Fibroblast of skin of right biceps (primary cell): Measurements from ENCODE around the gene EFCAB12.
"Not testable (repeated sequence)": the region's sequence is repeated elsewhere in the genome, so short reads cannot be mapped to it uniquely, and the experiment has no call there.

ENCODE experiments used
- DNase-seq: peaks from one replicate; pipeline ENCODE4 v3.0.0-alpha.2; 2013

Gene EFCAB12

GRCh38 chr3:129418041-129418973, 10.1 kb downstream of the EFCAB12 start:
- no peak for DNase-seq

DNA sequence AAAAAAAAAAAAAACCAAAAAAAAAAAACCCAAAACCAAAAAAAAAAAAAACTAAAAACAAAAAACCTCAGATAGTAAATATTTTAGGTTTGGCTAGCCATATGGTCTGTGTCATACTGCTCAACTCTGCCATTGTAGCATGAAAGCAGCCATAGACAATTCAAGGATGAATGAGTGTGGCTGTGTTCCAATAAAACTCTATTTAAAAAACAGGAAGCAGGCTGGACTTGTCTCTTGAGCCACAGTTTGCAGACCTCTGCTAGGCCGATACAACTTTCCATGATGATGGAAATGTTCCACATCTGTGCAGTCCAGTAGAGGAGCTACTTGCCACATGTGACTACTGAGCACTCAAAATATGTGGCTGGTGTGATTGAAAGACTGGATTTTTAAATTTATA, 11.1 kb downstream of the EFCAB12 start:
- DNase-seq: no peak

DNA sequence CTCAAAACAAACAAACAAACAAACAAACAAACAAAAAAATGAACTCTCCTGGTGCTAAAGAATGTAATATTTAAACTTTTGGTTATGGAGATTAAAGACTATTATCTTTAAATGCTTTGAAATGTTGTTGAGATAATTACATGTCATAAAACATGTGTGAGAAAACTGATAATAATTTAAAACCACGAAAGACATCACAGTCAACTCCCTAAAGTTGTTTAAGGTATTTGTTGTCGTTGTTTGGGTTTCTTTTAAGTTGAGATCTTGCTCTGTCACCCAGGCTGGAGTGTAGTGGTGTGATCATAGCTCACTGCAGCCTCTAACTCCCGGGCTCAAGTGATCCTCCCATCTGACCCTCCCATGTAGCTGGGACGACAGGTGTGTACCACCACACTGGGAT, 12.0 kb downstream of the EFCAB12 start:
- no peak for DNase-seq

DNA sequence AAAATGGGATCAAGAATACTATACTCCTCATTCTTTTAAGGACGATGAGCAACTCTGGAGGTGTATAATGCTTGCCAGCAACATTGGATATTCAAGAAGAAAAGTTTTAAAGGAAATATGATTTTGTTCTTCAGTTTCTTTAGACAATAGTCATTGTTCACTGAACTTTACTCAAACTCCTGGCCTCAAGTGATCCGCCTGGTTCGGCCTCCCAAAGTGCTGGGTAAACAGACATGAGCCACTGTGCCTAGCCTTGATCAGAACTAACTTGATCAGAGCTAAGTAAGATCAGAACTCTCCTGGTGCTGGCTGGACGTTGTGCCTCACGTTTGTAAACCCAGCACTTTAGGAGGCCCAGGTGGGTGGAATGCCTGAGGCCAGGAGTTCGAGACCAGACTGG, 12.6 kb downstream of the EFCAB12 start:
- no peak for DNase-seq

GRCh38 chr3:129415378-129415777, 13.1 kb downstream of the EFCAB12 start:
- no peak for DNase-seq

GRCh38 chr3:129413687-129414506, 14.5 kb downstream of the EFCAB12 start:
- peak; percentile 67 for DNase-seq

DNA sequence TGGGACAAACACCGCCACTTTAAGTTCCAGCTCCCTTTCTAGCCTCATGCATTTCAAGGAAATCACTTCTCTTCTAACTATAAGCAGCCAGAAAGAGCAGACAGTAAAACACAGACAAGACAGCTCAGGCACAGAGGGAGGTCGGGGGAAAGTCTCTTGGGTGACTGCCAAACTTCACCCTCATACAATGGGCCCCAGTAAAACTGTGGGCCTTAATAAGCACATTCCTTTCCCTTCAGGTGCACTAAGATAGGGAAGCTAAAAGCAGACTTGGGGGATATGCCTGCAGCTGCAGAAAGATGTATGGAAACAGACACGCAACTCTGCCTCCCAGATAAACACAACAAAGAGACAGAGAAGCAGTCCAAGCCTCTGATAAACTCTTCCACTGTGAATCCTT, 15.2 kb downstream of the EFCAB12 start:
- DNase-seq: not testable (repeated sequence)

- DNase-seq: no peak
Observed at GRCh38 chr3:129412542-129413198, 15.8 kb downstream of the EFCAB12 start.

DNA sequence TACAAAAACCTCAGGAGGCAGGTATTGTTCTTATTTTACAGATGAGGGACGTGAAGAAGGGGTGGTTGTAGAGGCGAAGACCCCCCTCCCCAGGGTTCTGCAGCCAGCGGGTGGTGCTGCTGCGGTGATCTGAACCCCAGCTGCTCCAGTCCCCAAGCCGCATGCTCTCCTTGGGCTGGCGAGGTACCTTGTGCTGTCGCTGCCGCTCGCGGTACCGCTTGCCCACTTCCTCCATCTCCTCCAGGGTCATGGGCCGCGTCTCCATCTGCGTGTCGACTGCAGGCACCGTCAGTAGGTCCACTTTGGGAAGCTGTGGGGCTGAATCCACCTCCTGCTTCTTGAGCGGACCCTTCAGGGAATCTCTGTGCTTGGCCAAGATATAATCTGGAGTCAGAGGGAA, 17.5 kb downstream of the EFCAB12 start:
- DNase-seq: no peak

GRCh38 chr3:129409541-129409940, 18.9 kb downstream of the EFCAB12 start:
- no peak for DNase-seq

GRCh38 chr3:129404610-129405009, 23.8 kb downstream of the EFCAB12 start:
- DNase-seq: no peak

DNA sequence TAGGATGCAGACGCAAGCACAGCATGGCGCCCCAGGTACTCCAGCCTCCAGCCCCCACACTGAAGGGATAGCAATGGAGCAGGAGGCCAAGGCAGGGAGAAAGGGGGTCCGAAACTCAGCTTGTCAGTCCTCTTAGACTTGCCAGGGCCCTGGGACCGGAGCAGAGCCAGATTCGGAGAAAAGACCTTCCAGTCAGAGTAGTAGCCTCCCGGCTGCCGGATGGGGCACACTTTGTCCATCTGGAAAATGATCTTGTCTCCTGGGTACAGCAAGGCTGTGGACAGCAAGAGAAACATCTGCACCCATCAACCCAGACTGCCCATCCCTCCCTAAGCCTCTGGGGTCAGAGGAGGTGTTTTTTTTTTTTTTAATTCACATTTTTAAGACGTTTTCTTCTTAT, 24.3 kb downstream of the EFCAB12 start:
- DNase-seq: no peak

- no peak for DNase-seq
Observed at GRCh38 chr3:129403450-129403849, 25.0 kb downstream of the EFCAB12 start.

- DNase-seq: no peak
Observed at GRCh38 chr3:129402616-129403015, 25.8 kb downstream of the EFCAB12 start.

DNA sequence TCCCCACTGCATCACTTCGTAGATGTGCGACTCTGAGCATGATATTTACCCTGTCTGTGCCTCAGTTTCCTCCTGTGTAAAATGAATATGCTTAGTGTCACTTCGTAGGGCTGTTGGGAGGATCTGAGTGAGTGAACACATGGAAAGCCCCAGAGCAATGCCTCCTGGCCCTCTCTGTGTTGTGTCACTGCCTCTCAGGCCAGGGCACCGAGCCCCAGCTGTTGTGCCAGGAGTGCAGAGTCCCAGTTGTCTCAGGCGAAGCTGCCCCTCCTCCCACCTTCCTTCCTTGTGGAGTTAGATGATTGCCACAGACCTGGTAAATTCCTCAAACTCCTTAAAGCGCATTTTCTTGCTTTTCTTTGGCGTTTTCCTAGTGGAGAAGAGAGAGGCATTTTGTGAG, 26.2 kb downstream of the EFCAB12 start:
- DNase-seq: no peak

DNA sequence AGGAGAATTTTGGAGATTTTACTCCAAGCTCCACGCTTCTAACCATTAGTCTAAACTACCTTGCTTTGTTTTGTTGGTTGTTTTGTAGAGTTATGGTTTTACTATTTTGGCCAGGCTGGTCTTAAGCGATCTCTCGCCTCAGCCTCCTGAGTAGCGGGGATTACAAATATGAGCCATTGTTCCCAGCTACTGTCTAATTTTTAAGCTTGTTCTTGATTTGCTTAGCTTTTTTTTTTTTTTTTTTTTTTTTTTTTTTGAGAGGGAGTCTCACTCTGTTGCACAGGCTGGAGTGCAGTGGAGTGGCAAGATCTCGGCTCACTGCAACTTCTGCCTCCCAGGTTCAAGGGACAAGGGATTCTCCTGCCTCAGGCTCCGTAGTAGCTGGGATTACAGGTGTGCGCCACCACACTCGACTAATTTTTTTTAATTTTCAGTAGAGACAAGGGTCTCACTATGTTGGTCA, 28.5 kb downstream of the EFCAB12 start:
- peak; percentile 34 for DNase-seq

DNA sequence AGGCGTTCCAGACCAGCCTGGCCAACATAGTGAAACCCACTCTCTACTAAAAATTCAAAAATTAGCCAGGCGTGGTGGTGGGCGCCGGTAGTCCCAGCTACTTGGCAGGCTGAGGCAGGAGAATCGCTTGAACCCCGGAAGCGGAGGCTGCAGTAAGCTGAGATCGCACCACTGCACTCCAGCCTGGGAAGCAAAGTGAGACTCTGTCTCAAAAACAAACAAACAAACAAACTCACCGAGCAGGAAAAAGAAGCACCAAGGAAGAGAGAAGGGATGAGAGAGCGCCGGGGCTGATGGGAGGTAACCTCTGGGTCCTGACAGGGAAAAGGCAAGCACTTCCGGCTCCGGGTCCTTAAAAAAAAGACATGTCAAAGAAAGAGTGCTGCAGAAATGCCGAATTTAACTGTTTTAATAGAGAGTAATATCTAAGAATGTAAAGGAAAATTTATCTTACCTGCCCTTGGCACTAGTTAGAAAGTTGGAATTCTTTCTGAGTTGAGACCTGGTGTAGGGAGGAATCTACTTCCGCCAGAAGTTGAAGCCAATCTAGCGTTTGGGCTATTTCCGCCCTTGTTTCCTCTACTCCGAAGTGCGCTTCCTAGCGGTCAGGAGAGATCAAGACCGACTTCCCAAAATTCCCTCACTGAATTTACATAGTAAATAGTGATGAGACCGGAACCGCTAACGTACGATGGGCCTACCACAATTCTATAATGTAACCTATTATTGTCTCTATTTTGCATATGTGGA, 29.1 kb downstream of the EFCAB12 start:
- peak; percentile 96 for DNase-seq

GRCh38 chr3:129398803-129399144, 29.7 kb downstream of the EFCAB12 start:
- no peak for DNase-seq

- DNase-seq: not testable (repeated sequence)
Observed at GRCh38 chr3:129393760-129394564, 34.5 kb downstream of the EFCAB12 start.

GRCh38 chr3:129393271-129393670, 35.2 kb downstream of the EFCAB12 start:
- DNase-seq: no peak

GRCh38 chr3:129392106-129392887, 36.1 kb downstream of the EFCAB12 start:
- not testable (repeated sequence) for DNase-seq
